ENCODE measurements around the gene ARHGEF16. TPM values are rescaled to one million over a fixed set of nuclear protein-coding genes. Genes with fewer than 3 reads are reported as not detected.

The ARHGEF16 gene
- total RNA-seq, 1 donor from 2014 or later = 1.5 TPM

DNA sequence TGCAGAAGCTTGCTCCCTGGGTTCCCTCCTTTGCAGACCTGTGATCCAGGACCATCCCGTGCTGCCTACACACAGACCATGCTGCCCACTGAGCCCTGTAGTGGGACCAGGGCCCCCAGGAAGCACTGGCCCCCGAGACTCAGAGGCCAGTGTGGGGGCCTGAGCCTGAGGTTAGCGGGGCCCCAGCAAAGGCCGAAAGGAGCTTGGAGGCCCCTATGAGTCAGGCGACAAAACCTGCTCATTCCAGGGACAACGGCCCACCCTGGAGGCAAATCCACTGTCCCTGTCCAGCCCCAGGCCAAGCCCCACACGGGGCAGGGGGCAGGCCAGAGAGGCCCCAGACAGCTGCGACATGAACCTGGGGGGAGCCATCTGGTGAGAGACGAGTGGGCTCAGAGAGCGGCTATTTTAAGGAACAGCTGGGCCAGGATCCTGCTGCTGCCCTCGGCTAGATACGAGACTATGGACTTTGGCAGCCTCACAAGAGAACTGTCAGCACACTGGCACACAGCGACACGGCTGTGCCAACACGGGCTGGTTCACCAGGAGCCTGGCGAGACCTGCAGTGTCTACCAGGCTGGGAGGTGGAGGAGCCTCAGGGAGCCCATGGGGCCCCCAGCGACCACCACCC lies 74.7 kb downstream of the ARHGEF16 start:
- no peak for DNase-seq (ENCODE audit: extremely low read depth, low read depth, low spot score)

DNA sequence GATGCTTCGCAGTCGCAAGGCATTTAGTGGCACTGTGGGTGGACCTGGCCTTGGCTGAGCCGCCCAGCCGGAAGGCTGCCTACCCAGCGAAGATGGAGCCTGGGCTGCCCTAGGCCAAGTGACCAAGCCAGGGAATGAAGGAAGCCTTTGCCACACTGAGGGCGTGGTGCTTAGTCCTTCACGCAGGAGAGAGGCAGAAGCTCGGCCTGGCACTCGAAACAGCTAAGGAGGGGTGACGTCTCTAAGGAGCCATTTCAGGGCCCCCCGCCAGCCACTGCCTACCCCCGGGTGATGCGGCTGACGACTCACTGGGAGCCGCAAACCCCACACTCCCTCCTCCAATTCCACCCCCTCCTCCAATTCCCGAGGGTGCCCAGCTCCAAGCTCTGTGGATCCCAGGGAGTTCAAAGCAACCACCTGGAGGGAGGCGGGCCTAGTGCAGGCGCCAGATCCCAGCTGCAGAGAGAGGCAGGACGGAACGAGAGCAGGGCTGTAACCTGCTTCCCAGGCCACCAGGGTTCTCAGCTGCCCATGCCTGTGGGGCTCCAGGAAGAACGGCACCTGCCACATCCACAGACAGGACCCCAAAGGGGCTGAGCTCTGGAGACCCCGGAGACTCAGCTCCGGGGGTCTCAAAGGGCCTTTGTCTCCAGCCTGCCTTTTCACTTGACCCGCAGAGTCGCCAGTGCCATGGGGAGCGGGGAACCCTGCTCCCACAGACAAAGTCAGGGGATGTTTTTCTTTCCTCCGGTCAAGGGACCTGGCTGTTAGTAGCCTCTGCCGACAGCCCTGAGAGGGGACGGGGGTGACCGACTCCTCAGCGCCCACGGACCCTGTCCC lies 75.8 kb downstream of the ARHGEF16 start:
- DNase-seq (ENCODE audit: extremely low read depth, low read depth, low spot score) = no peak

Other genes with a start within 250 kb of the ARHGEF16 start
- gene MEGF6, start 156.8 kb downstream of the ARHGEF16 start, total RNA-seq = 30.1 and 57.6 TPM in 2 replicates
- gene TPRG1L, start 170.3 kb downstream of the ARHGEF16 start, total RNA-seq = 59.8 and 71.5 TPM in 2 replicates
- 21.0 and 22.5 TPM in 2 replicates for gene WRAP73, start 195.4 kb downstream of the ARHGEF16 start, total RNA-seq
- gene TP73, start 197.9 kb downstream of the ARHGEF16 start, total RNA-seq = 0.88 TPM in 1 of 2 replicates, not detected in the other

Data from glomerular endothelial cell (primary cell).